Activated CD4-positive, alpha-beta memory T cell treated with anti-CD3 and anti-CD28 coated beads for 36 hours (primary cell): ENCODE data around the gene DAGLA. TPM values are rescaled to one million over a fixed set of nuclear protein-coding genes. Genes with fewer than 3 reads are reported as not detected.

Experiments used
- total RNA-seq, 2 experiments: library from RNA; stranded (reverse); gene quantifications; one replicate each; pipeline ENCODE4 v1.2.3, GENCODE V29; 2021

The DAGLA gene
- total RNA-seq, 2 experiments from 2014 or later, result 0.12 to 0.15 TPM

Other genes with a start within 250 kb of the DAGLA start
- not detected for gene LRRC10B, start 171.6 kb upstream of the DAGLA start, total RNA-seq
- not detected for gene SYT7, start 99.3 kb upstream of the DAGLA start, total RNA-seq
- gene MYRF, start 72.2 kb downstream of the DAGLA start, total RNA-seq, result 1 to 10 TPM; 1.2 to 1.4 TPM
- gene TMEM258, start 112.2 kb downstream of the DAGLA start, total RNA-seq, result 100 to 1,000 TPM; 191 to 192 TPM
- gene FEN1, start 112.5 kb downstream of the DAGLA start, total RNA-seq, result 100 to 1,000 TPM; 108 to 111 TPM
- 10 to 100 TPM; 24.9 to 26.5 TPM for gene FADS1, start 136.6 kb downstream of the DAGLA start, total RNA-seq
- gene FADS2, start 147.9 kb downstream of the DAGLA start, total RNA-seq, result 10 to 100 TPM; 58.2 to 60.8 TPM
- 10 to 100 TPM; 11.9 to 12.1 TPM for gene FADS3, start 211.2 kb downstream of the DAGLA start, total RNA-seq
- gene RAB3IL1, start 237.2 kb downstream of the DAGLA start, total RNA-seq, result under 1 TPM; 0.10 to 0.21 TPM